OCI-LY1 (cell line): ENCODE data around the gene POLR2J2.
"Not testable (repeated sequence)": the region's sequence is repeated elsewhere in the genome, so short reads cannot be mapped to it uniquely, and the experiment has no call there.

Experiments
- H2AFZ ChIP-seq: fragments of 200-600 bp; sonication (generic), shearing (Covaris generic); 2 replicates; pipeline ENCODE4 v1.6.0; 2014; ENCODE audit warnings: antibody characterized with exemption, mild to moderate bottlenecking, low read length
- H3F3A ChIP-seq: fragments of 200-600 bp; sonication (generic), shearing (Covaris generic); 2 replicates; pipeline ENCODE4 v1.6.0; 2014; ENCODE audit warnings: mild to moderate bottlenecking, antibody characterized with exemption, low read length, moderate library complexity; ENCODE audit not compliant: insufficient read depth
- H3K27ac ChIP-seq: fragments of 200-600 bp; sonication (generic); 2 replicates; pipeline ENCODE4 v1.5.1; 2014; ENCODE audit warnings: low read length, mixed run types, mild to moderate bottlenecking, low read depth; ENCODE audit not compliant: poor library complexity, severe bottlenecking
- H3K27me3 ChIP-seq: fragments of 200-600 bp; sonication (generic); 2 replicates; pipeline ENCODE4 v1.6.0; 2014; ENCODE audit warnings: antibody characterized with exemption, mild to moderate bottlenecking, low read length, moderate library complexity; ENCODE audit not compliant: insufficient read depth
- H3K36me3 ChIP-seq: fragments of 200-600 bp; sonication (generic); 2 replicates; pipeline ENCODE4 v1.6.1; 2014; ENCODE audit warnings: mild to moderate bottlenecking, antibody characterized with exemption, low read length, moderate library complexity, mixed read lengths; ENCODE audit not compliant: insufficient read depth
- H3K4me1 ChIP-seq: fragments of 200-600 bp; sonication (generic); 2 replicates; pipeline ENCODE4 v1.5.1; 2014; ENCODE audit warnings: mild to moderate bottlenecking, low read length, moderate library complexity; ENCODE audit not compliant: insufficient read depth, severe bottlenecking
- H3K4me2 ChIP-seq: fragments of 200-600 bp; sonication (generic), shearing (Covaris generic); 2 replicates; pipeline ENCODE4 v1.6.1; 2014; ENCODE audit warnings: low read length
- H3K4me3 ChIP-seq: fragments of 200-600 bp; sonication (generic); 2 replicates; pipeline ENCODE4 v1.5.1; 2014; ENCODE audit warnings: low read length, low read depth, mild to moderate bottlenecking, mixed read lengths; ENCODE audit not compliant: poor library complexity, severe bottlenecking
- H3K79me2 ChIP-seq: fragments of 200-600 bp; shearing (Covaris generic); 2 replicates; pipeline ENCODE4 v1.6.1; 2016; ENCODE audit warnings: mixed run types, low read length, mixed read lengths; ENCODE audit not compliant: insufficient read depth
- H3K9ac ChIP-seq: fragments of 200-600 bp; sonication (generic), shearing (Covaris generic); 2 replicates; pipeline ENCODE4 v1.6.1; 2014; ENCODE audit warnings: mild to moderate bottlenecking, low read length, mixed read lengths
- H3K9me2 ChIP-seq: fragments of 200-600 bp; sonication (generic), shearing (Covaris generic); 2 replicates; pipeline ENCODE4 v1.6.1; 2014; ENCODE audit warnings: low read depth, mild to moderate bottlenecking, low read length, mixed read lengths
- H3K9me3 ChIP-seq: fragments of 200-600 bp; shearing (Covaris generic); 2 replicates; pipeline ENCODE4 v1.6.1; 2014; ENCODE audit warnings: low read length, mixed read lengths
- H4K20me1 ChIP-seq: fragments of 200-600 bp; sonication (generic), shearing (Covaris generic); 2 replicates; pipeline ENCODE4 v1.6.0; 2016; ENCODE audit warnings: mild to moderate bottlenecking, low read length; ENCODE audit not compliant: insufficient read depth

Gene POLR2J2

DNA sequence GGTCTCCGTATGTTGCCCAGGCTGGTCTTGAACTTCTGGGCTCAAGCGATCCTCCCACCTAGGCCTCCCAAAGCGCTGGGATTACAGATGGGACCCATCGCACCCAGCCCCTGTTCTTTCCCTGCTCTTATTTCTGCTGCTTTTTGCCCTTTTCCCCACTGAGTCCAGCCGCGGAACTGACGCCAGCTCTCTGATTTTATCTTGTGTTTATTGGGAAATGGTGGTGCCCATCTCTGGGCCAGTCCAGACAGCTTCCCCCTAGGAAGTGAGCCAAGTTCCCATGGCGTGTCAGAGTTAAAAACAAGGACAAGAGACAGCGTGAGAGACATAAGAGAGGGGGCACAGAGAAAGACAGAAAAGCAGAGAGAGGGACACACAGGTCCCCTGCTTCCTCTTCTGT is 40.8 kb downstream of the POLR2J2 start:
- not testable (repeated sequence) for H3K9ac ChIP-seq, H2AFZ ChIP-seq, H3K4me2 ChIP-seq, H3K27me3 ChIP-seq, H3K27ac ChIP-seq, H3K79me2 ChIP-seq, H3K9me3 ChIP-seq, H3F3A ChIP-seq, H4K20me1 ChIP-seq, H3K36me3 ChIP-seq, H3K4me1 ChIP-seq, H3K4me3 ChIP-seq, H3K9me2 ChIP-seq

DNA sequence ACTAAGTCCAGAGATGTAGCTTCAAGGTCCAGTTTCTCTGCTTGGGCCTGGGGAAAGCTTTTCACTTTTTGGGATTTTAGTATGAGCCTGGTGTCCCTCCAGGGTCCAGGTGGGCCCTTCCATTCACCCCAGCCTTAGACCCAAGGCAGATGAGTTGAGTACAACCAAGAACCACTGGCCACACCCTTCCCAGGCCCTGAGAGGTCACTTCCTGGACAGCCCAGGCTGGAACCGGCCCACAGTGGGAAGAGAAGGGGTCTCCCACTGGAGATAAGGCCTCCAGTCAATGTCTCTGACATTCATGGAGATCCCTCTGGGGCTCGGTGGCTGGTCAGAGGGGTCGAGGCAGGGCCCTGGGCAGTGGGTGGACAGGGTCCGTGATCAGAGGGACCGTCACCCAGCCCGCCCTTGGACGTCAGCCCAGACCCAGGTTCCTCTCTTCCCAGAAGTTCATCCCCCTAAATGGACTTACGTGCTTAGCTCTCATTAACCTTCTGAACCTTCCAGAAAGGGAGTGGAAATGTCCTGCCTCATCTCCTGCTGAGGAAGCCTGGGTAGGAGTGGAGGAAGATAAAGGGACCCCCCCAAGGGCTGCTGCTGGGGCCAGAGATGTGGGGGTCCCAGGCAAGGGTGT is 44.1 kb downstream of the POLR2J2 start:
- H3K4me2 ChIP-seq, H3K4me1 ChIP-seq, H4K20me1 ChIP-seq, H2AFZ ChIP-seq, H3K4me3 ChIP-seq, H3K27me3 ChIP-seq, H3K36me3 ChIP-seq, H3K27ac ChIP-seq, H3K9me2 ChIP-seq, H3F3A ChIP-seq, H3K79me2 ChIP-seq, H3K9me3 ChIP-seq, H3K9ac ChIP-seq: not testable (repeated sequence)

DNA sequence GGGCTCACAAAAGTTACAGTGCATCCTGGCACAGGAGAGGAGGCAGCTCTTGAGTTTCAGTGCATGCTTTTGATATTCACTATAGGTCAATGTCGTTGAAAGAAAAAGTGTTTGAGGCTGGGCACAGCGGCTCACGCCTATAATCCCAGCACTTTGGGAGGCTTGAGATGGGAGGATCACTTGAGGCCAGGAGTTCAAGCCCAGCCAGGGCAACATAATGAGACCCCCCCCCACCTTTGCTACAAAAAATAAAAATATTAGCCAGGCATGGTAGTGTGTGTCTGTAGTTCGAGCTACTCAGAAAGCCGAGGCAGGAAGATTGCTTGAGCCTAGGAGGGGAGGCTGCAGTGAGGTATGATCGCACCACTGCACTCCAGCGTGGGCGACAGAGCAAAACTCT is 53.3 kb downstream of the POLR2J2 start:
- not testable (repeated sequence) for H2AFZ ChIP-seq, H3K4me1 ChIP-seq, H3K9ac ChIP-seq, H3K36me3 ChIP-seq, H3K27me3 ChIP-seq, H3K9me3 ChIP-seq, H4K20me1 ChIP-seq, H3K4me2 ChIP-seq, H3F3A ChIP-seq, H3K27ac ChIP-seq, H3K79me2 ChIP-seq, H3K9me2 ChIP-seq, H3K4me3 ChIP-seq

DNA sequence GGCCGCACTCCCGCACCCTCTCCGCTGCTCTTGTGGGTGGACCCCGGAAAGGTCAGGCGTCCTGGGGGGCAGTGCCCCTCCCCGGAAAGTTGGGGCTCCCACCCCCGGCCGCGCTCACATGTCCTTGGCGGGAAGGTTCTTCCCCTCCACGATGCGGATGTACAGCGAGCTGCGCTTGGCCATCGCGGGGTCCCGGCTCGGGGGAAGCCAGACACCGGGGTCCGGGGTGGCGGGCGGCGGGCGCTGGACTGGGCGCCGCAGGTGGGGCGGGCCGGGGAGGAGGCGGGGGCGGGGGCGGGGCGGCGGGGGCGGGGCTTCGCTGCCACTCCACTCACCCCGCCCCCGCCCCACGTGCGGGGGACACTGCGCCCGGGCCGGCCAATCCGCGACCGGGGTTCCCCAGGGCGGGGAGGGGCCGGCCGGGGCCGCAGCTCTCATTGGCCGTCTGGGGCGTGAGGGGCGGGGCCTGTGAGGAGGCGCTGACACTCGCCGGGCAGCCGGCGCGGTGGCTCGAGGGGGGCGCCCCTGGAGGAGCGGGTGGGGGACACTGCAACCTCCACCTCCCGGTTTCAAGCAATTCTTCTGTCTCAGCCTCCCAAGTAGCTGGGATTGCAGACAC is 54.8 kb downstream of the POLR2J2 start, which contains the start of gene RASA4:
Gene RASA4 (minus strand): TSS at position 250 of the 619 bp plus-strand sequence. CDS start 67 bp downstream, at position 183.
- not testable (repeated sequence) for H3K4me1 ChIP-seq, H3K36me3 ChIP-seq, H3F3A ChIP-seq, H3K27me3 ChIP-seq, H3K9me2 ChIP-seq, H3K9ac ChIP-seq, H2AFZ ChIP-seq, H3K9me3 ChIP-seq, H3K79me2 ChIP-seq, H3K27ac ChIP-seq, H4K20me1 ChIP-seq
- peak within 1 kb of the TSS; percentile 48; the same call in 1 of the 2 replicates for H3K4me2 ChIP-seq
- H3K4me3 ChIP-seq = peak within 1 kb of the TSS; percentile 47
